HG02798 (cell line): Measurements from ENCODE around the gene FGFBP3.

Experiments used
- ATAC-seq: cut with Tn5 transposase; IDR thresholded peaks from one replicate; pipeline ENCODE4 v1.9.1; 2021; ENCODE audit warnings: mild to moderate bottlenecking; ENCODE audit not compliant: unreplicated experiment, poor library complexity

The FGFBP3 gene

GRCh38 chr10:91909117-91909677, at the start of gene FGFBP3:
Gene FGFBP3, minus strand, starts transcription at chr10:91909486. Its CDS starts 517 bp downstream, at chr10:91908969.
- no peak for ATAC-seq

DNA sequence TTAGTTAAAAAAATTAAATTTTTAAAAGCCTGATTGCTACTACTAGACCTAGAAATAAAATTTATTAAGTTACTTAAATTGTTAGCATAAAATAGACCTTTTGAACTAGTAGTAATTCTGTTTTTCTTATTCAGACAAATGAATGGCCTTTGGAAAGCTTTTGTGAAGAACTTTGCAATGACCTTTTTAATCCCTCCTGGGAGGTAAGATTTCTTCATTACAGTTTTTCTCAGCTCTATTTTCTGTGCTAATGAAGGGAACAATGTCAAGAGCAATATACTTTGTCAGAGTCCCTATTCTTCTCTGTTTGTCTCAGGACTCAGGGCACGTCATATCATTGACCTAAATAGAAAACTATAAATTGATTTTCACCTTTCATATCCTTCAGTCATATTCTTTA, 47.8 kb upstream of the FGFBP3 start:
- ATAC-seq: no peak

DNA sequence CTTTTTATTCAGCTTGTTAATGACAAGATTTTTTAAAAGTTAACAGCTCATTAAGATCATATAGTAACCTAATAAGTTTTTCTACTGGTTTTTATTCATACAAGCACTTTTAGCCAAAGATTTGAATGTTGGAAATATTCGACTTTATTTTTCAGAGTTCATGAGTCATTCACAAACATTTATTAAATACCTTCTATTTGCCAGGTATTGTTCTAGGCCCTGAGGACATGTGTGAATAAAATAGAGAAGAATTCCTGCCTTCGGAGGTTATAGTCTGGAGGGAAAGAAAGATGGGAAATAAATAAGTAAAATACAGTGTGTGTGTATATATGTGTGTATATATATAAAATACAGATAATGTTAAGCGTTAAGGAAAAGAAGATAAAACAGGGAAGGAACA, 45.8 kb upstream of the FGFBP3 start:
- no peak for ATAC-seq

- no peak for ATAC-seq
Measured at GRCh38 chr10:91953600-91954160, 44.4 kb upstream of the FGFBP3 start.

GRCh38 chr10:91944880-91945630, 35.8 kb upstream of the FGFBP3 start:
- peak; percentile 66 for ATAC-seq

- no peak for ATAC-seq
Measured at GRCh38 chr10:91941426-91941825, 32.1 kb upstream of the FGFBP3 start.

- no peak for ATAC-seq
Measured at GRCh38 chr10:91939653-91940052, 30.4 kb upstream of the FGFBP3 start.

DNA sequence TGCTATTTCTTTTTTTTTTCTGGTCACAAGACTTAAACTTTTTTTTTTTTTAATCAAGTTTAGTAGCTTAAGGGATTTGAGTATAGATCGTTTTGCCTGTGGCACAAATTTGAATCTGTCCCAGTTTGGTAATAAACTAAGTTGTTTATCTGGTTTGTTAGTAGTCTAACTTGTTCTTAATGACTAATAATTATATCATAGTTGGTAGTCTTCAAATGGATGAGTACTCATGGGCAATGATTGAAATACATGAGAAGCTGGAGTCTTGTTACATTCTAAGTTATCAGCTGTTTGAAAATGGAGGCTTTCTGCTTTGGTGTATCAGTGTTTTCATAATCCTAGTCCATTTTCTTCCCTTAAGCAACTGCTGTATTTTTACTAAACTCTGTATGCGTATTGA, 26.6 kb upstream of the FGFBP3 start:
- ATAC-seq: no peak

GRCh38 chr10:91932737-91933136, 23.5 kb upstream of the FGFBP3 start:
- ATAC-seq: no peak

- ATAC-seq: no peak
Measured at GRCh38 chr10:91931526-91932190, 22.4 kb upstream of the FGFBP3 start.

DNA sequence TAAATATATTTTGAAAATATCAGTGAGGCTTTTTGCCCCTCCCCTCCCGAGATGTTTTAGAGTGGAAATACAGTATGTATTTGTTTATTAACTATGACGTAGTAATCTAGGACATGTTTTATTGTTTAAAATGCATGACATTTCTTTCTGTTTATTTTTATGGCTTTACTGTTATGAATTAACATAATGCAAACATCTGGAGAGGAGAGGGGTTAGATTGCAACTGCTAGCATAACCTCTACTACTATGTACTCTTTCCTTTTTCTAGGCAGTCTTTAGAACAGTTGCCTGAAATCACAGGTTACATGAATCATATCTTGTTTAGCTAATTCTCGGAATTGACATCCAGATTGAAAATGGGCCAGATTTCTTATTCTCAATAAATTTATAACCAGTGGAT, 21.7 kb upstream of the FGFBP3 start:
- no peak for ATAC-seq

- ATAC-seq: no peak
Measured at GRCh38 chr10:91925022-91925320, 15.7 kb upstream of the FGFBP3 start.

DNA sequence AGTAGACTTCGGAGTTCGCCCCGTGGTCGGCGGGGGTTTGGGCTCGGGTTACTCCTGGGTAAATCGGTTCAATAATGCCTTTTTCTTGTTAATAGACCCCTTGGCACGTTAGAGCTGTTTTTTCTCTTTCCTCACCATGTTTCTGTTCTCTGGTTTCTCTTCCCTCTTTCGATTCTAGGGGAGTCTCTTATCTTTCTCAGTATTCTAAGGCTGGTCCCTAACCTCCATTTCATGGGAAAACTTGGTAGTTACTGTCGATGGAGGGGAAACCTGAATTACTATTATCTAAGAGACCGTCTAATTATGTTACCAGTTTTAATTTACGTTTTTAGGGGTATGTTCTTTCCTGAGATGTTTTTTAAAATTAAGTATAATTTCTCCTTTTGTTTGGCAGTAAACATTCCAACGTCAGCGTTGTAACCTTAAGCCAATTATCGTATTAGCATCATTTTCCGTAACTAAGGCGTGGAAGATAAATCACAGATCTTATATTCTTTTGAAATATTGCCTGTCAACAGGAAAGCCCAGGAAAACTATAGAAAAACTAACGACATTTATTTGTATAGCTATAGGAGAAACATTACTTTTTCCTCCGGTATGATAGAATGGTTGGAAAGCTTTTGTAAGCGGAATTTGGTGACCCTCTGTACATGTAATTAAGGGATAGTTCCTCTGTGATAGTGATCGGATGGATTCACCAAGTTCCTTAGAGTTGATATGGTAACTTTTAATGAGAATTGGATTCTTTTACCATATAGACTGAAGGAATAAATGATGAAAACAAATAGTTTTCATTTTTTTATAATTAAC, 15.1 kb upstream of the FGFBP3 start:
- ATAC-seq: no peak

DNA sequence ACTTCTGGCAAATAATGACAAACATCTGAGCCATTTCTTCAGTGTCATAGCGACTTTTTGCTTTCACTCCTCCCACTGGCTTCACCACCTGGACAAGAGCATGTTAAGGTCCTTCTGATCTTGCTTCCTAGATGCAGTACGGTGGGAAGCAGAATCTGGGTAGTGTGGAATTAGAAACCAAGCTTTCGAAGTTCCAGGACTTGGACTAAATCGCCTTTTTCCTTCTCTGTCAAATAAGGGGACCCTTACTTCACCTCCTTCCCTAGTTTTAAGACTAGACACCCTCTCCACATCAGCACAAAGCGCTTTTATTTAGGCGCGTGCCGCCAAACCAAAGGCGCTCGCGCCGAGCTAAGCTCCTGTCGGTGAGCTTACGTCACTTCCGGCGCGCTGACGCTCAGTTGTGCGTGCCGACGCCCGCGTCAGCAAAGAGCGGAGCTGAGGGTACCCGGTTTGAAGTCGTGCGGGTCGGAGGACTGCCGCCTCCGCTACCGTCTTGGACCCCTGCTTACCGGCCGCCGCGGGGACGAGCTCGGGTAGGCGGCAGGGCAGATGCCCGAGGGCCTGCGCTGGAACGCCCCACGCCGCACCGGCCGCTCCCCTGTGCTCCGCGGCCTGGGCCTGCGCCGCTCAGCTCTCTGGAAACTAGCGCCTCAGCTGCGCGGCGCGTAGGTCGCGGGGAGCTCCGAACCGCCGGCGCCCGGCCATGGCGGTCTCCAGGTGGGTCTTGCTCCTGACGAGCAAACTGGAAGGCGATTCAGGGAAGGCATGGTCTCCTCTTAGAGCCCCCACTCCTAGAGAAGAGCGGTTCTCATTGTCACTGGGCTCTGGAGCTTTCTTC, 14.3 kb upstream of the FGFBP3 start, which contains the start of gene BTAF1:
Gene BTAF1 (plus strand): TSS at position 400 of the 841 bp plus-strand sequence. CDS start 307 bp downstream, at position 707.
- peak; percentile 98 for ATAC-seq

DNA sequence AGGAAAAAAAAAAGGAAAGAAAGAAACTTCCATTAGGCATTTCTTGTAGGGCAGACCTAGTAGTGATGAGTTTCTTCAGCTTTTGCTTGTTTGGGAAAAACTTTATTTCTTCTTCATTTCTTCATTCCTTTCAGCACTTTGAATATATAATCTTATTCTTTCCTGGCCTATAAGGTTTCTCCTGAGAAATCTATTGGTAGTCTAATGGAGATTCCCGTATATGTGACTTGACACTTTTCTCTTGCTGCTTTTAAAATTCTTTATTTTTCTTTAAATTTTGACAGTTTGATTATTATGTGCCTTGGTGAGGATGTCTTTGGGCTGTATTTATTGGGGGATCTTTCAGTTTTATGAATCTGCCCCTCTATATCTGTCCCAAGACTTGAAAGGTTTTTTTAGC, 10.4 kb upstream of the FGFBP3 start:
- ATAC-seq: no peak

GRCh38 chr10:91910467-91910866, 1.2 kb upstream of the FGFBP3 start:
- no peak for ATAC-seq

GRCh38 chr10:91908337-91909116, 759 bp downstream of the FGFBP3 start:
- ATAC-seq: peak; percentile 93

- no peak for ATAC-seq
Measured at GRCh38 chr10:91907914-91908336, 1.4 kb downstream of the FGFBP3 start.

DNA sequence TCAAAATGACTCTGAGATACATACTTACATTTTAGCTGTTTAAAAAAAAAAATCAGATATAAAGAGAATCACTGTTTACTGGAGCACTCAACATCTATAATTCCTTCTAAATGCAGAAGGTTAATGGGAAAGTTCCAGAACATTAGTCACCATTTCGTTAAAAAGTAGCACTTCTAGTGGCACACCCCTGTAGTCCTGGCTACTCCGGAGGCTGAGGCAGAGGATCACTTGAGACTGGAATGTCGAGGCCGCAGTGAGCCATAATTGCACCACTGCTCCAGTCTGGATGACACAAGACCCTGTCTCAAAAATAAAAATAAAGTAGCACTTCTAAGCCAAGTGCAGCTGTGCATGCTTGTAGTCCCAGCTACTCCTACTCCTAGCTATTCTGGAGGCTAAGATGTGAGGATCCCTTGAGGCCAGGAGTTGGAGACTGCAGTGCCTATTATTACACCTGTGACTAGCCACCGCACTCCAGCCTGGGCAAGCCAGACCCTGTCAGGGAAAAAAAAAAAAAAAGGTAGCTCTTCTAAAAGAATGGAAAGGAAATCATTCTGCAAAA, 2.2 kb downstream of the FGFBP3 start:
- no peak for ATAC-seq
